Tibial nerve (tissue), 3 donors: ENCODE results near the gene XYLT1.

Experiments
- CTCF ChIP-seq, 5 experiments: fragments of 200-600 bp in 3 of 5; fragments of 450-650 bp in 2 of 5; sonication (generic) in 3 of 5; IDR thresholded peaks; one replicate each; pipeline ENCODE4 v1.5.1; 2016 to 2019; ENCODE audit warnings: antibody characterized with exemption in 5 of 5, mild to moderate bottlenecking in 3 of 5, moderate library complexity in 2 of 5
- POLR2A ChIP-seq, 2 donors: fragments of 450-650 bp; IDR thresholded peaks; one replicate each; pipeline ENCODE4 v1.6.1; 2017; ENCODE audit warnings: antibody characterized with exemption in 2 of 2, mild to moderate bottlenecking in 2 of 2, moderate library complexity in 2 of 2

- no peak for TF ChIP-seq POLR2A (IDR thresholded peaks at IDR 0.05)
- TF ChIP-seq CTCF (IDR thresholded peaks at IDR 0.05), result peak; percentile 44 to 65 (median 59)
Measured at GRCh38 chr16:17194190-17194780, 276.5 kb downstream of the XYLT1 start.
